Adrenal gland (tissue), 12 donors: ENCODE measurements around the gene DNAJC3. TPM values are rescaled to one million over a fixed set of nuclear protein-coding genes. Genes with fewer than 3 reads are reported as not detected.

ENCODE experiments used
- DNase-seq, 7 donors: peaks; one replicate each; pipeline ENCODE4 v3.0.0-alpha.2; 2019 to 2020
- H3K27ac ChIP-seq, 5 donors: fragments of 200-600 bp; sonication (generic) in 4 of 5; 1 replicate in 3 of 5; 2 replicates in 2 of 5; pipeline versions ENCODE4 v1.5.1 to v1.8.0; 2016 to 2020; ENCODE audit warnings: mild to moderate bottlenecking in 1 of 5
- H3K27me3 ChIP-seq: fragments of 200-600 bp; 2 replicates; pipeline ENCODE4 v1.8.0; 2021
- H3K36me3 ChIP-seq, 2 donors: fragments of 200-600 bp; replicated peaks in 1 of 2; 1 replicate in 1 of 2; 2 replicates in 1 of 2; pipeline versions ENCODE4 v1.5.1 to v1.8.0; 2018 to 2022
- H3K4me1 ChIP-seq, 2 donors: fragments of 200-600 bp; replicated peaks in 1 of 2; 1 replicate in 1 of 2; 2 replicates in 1 of 2; pipeline versions ENCODE4 v1.5.1 to v1.8.0; 2018 to 2021
- H3K4me3 ChIP-seq, 4 donors: fragments of 200-600 bp; sonication (generic) in 3 of 4; one replicate each; pipeline ENCODE4 v1.5.1; 2016 to 2018
- H3K9me3 ChIP-seq, 3 donors: fragments of 200-600 bp; sonication (generic) in 1 of 3; replicated peaks in 1 of 3; 1 replicate in 2 of 3; 2 replicates in 1 of 3; pipeline versions ENCODE4 v1.5.1 to v1.8.0; 2016 to 2021
- CTCF ChIP-seq, 6 experiments: fragments of 450-650 bp in 4 of 6; fragments of 200-600 bp in 2 of 6; sonication (generic) in 1 of 6; IDR thresholded peaks; 1 replicate in 5 of 6; 2 replicates in 1 of 6; pipeline versions ENCODE4 v1.5.1 to v1.8.0; 2016 to 2021; ENCODE audit warnings: antibody characterized with exemption in 6 of 6, mild to moderate bottlenecking in 2 of 6, moderate library complexity in 1 of 6
- POLR2A ChIP-seq, 2 donors: fragments of 450-650 bp; IDR thresholded peaks; one replicate each; pipeline ENCODE4 v1.6.1; 2017; ENCODE audit warnings: antibody characterized with exemption in 2 of 2, mild to moderate bottlenecking in 2 of 2, moderate library complexity in 1 of 2
- WGBS, 4 donors: extraction: QIAGEN DNeasy Blood & Tissue Kit in 2 of 4; methylation state at CpG; one replicate each; pipeline versions ENCODE4 v1.1.5 to v1.1.7; 2013 to 2017; 5-methylcytosine and 5-hydroxymethylcytosine counted together
- intact Hi-C, 2 donors: fragments of 100-400 bp; cut with DNase I; formaldehyde crosslinking; loops; one replicate each; pipeline versions ENCODE4 v1.14.1 to v1.15.0; 2022 to 2023
- polyA plus RNA-seq, 3 donors: library from polyadenylated mRNA; stranded (reverse); fragments of 200-250 nt in 2 of 3; fragments of 350-450 nt in 1 of 3; fragmentation: Illumina TruSeq in 1 of 3; extraction: RNeasy Lipid Tissue Mini Kit (QIAGEN cat#74804) in 1 of 3; gene quantifications; one replicate each; pipeline ENCODE4 v1.2.3, GENCODE V29; 2013 to 2014
- total RNA-seq, 9 donors: library from RNA; depleted of rRNA in 4 of 9; stranded (reverse); fragments of >200 nt in 4 of 9; fragments of 120-200 nt in 1 of 9; fragmentation: NEBNext Ultra II Directional in 1 of 9; extraction: Animal tissue kit (Norgen Biotek cat#: 25700) in 1 of 9; gene quantifications; one replicate each; pipeline versions ENCODE4 v1.1.0 to v1.2.4, GENCODE V29; 2013 to 2023
- donor health status: healthy with polysubstance abuse.
- donor health status: Bipolar disorder and iron deficiency.
- donor health status: DM: yes; HTN: yes; CAD: no.
- donor health status: DM: no; HTN: no; CAD: no.
- donor health status: DM: no; HTN: no; CAD: no.
- donor health status: DM: yes; HTN: yes; CAD: no.

The DNAJC3 gene
- total and polyA plus RNA-seq, 12 donors: 8.7 to 99.0 (median 46.6) TPM

GRCh38 chr13:95642028-95642621 is 34.8 kb upstream of the DNAJC3 start:
- TF ChIP-seq CTCF (IDR thresholded peaks at IDR 0.05) (no peak), POLR2A (IDR thresholded peaks at IDR 0.05) (no peak)
- Histone ChIP-seq H3K9me3 (no peaks in the 10 kb centered on the region), H3K27ac (no peak overlapping the region), H3K4me1 (peaks cover 0 to 19% of the 10 kb centered on the region in 2 donors), H3K4me3 (peak overlapping the region in 2 of 4 donors; percentile 13 to 51), H3K36me3 (no peaks in the 10 kb centered on the region), H3K27me3 (no peaks in the 10 kb centered on the region)
- intact Hi-C loops: no loop called here
- peak in 3 of 7 donors; percentile 24 to 64 (median 26) for DNase-seq
- WGBS, 4 donors: 22 to 42% (median 29%) methylated on average over 11 to 35 of the region's 35 CpGs

GRCh38 chr13:95642999-95643398 is 33.9 kb upstream of the DNAJC3 start:
- intact Hi-C loops: no loop called here
- H3K36me3 ChIP-seq: no peaks in the 10 kb centered on the region
- no peak overlapping the region for H3K27ac ChIP-seq
- H3K4me1 ChIP-seq: peaks cover 0 to 19% of the 10 kb centered on the region in 2 donors
- no peaks in the 10 kb centered on the region for H3K27me3 ChIP-seq
- no peak overlapping the region for H3K4me3 ChIP-seq
- no peak for TF ChIP-seq POLR2A (IDR thresholded peaks at IDR 0.05)
- no peak for TF ChIP-seq CTCF (IDR thresholded peaks at IDR 0.05)
- 63 to 79% (median 67%) methylated on average over 3 of the region's 3 CpGs for WGBS, 4 donors
- no peak for DNase-seq
- H3K9me3 ChIP-seq: no peaks in the 10 kb centered on the region

- H3K36me3 ChIP-seq: no peaks in the 10 kb centered on the region
- DNase-seq: no peak
- H3K27me3 ChIP-seq: no peaks in the 10 kb centered on the region
- H3K9me3 ChIP-seq: no peaks in the 10 kb centered on the region
- intact Hi-C loops: no loop called here
- 23 to 46% (median 29%) methylated on average over 14 to 16 of the region's 16 CpGs for WGBS, 4 donors
- peak overlapping the region in 2 of 4 donors; percentile 20 to 56 for H3K4me3 ChIP-seq
- H3K27ac ChIP-seq: peak overlapping the region in 2 of 5 donors; percentile 63 to 75
- no peak for TF ChIP-seq CTCF (IDR thresholded peaks at IDR 0.05)
- no peak for TF ChIP-seq POLR2A (IDR thresholded peaks at IDR 0.05)
- H3K4me1 ChIP-seq: peaks cover 0 to 19% of the 10 kb centered on the region in 2 donors
Observed at GRCh38 chr13:95643571-95643935, 33.4 kb upstream of the DNAJC3 start.

GRCh38 chr13:95643936-95644598 is 32.9 kb upstream of the DNAJC3 start:
- peak overlapping the region in 3 of 4 donors; percentile 20 to 56 (median 42) for H3K4me3 ChIP-seq
- peak overlapping the region in 2 of 5 donors; percentile 63 to 75 for H3K27ac ChIP-seq
- TF ChIP-seq CTCF (IDR thresholded peaks at IDR 0.05) (no peak), POLR2A (IDR thresholded peaks at IDR 0.05) (no peak)
- H3K9me3 ChIP-seq: no peaks in the 10 kb centered on the region
- WGBS, 4 donors: 1 to 10% (median 4%) methylated on average over 9 to 62 of the region's 62 CpGs
- H3K36me3 ChIP-seq: no peaks in the 10 kb centered on the region
- intact Hi-C loops: no loop called here
- peak in 2 of 7 donors; percentile 16 to 20 for DNase-seq
- peaks cover 0 to 19% of the 10 kb centered on the region in 2 donors for H3K4me1 ChIP-seq
- no peaks in the 10 kb centered on the region for H3K27me3 ChIP-seq
